Parathyroid adenoma (tissue), 2 donors: ENCODE data around the gene SERPINA3.

Experiments
- H2AFZ ChIP-seq: fragments of 300-600 bp; sonication (generic); one replicate; pipeline ENCODE4 v1.7.0; 2017; ENCODE audit warnings: antibody characterized with exemption, mild to moderate bottlenecking
- H3K27ac ChIP-seq: fragments of 300-600 bp; sonication (generic); one replicate; pipeline ENCODE4 v1.7.0; 2017
- H3K27me3 ChIP-seq: fragments of 300-600 bp; sonication (generic); one replicate; pipeline ENCODE4 v1.7.0; 2017; ENCODE audit warnings: low read length; ENCODE audit not compliant: control insufficient read depth, insufficient read depth
- H3K36me3 ChIP-seq: fragments of 300-600 bp; sonication (generic); one replicate; pipeline ENCODE4 v1.7.0; 2017; ENCODE audit warnings: low read length; ENCODE audit not compliant: control insufficient read depth, insufficient read depth
- H3K4me1 ChIP-seq: fragments of 300-600 bp; sonication (generic); one replicate; pipeline ENCODE4 v1.7.0; 2017; ENCODE audit warnings: control low read depth
- H3K4me2 ChIP-seq: fragments of 300-600 bp; sonication (generic); one replicate; pipeline ENCODE4 v1.7.0; 2017; ENCODE audit warnings: low read length
- H3K4me3 ChIP-seq: fragments of 300-600 bp; sonication (generic); one replicate; pipeline ENCODE4 v1.7.0; 2017; ENCODE audit warnings: low read depth, low read length
- H3K79me2 ChIP-seq: fragments of 300-600 bp; sonication (generic); one replicate; pipeline ENCODE4 v1.7.0; 2017; ENCODE audit warnings: control low read depth
- H3K9ac ChIP-seq: fragments of 300-600 bp; sonication (generic); one replicate; pipeline ENCODE4 v1.7.0; 2017; ENCODE audit warnings: mild to moderate bottlenecking
- H3K9me3 ChIP-seq: fragments of 300-600 bp; sonication (generic); one replicate; pipeline ENCODE4 v1.7.0; 2017; ENCODE audit warnings: low read length; ENCODE audit not compliant: control insufficient read depth
- CTCF ChIP-seq: fragments of 300-600 bp; sonication (generic); IDR thresholded peaks from one replicate; pipeline ENCODE4 v1.7.0; 2017; ENCODE audit warnings: antibody characterized with exemption, mild to moderate bottlenecking
- donor health status: primary hyperparathyroidism.

SERPINA3 gene

GRCh38 chr14:94625353-94625635, 13.1 kb downstream of the SERPINA3 start:
- H3K4me2 ChIP-seq = no peak overlapping the region
- no peaks in the 10 kb centered on the region for H3K36me3 ChIP-seq
- H3K27ac ChIP-seq = no peak overlapping the region
- no peaks in the 10 kb centered on the region for H3K27me3 ChIP-seq
- H2AFZ ChIP-seq = no peak overlapping the region
- no peaks in the 10 kb centered on the region for H3K79me2 ChIP-seq
- no peaks in the 10 kb centered on the region for H3K4me1 ChIP-seq
- no peaks in the 10 kb centered on the region for H3K9me3 ChIP-seq
- H3K9ac ChIP-seq = no peak overlapping the region
- no peak for TF ChIP-seq CTCF
- no peak overlapping the region for H3K4me3 ChIP-seq

- H3K27me3 ChIP-seq = no peaks in the 10 kb centered on the region
Observed at GRCh38 chr14:94628578-94628977, 16.4 kb downstream of the SERPINA3 start.

GRCh38 chr14:94630396-94630795, 18.2 kb downstream of the SERPINA3 start:
- peaks cover 5% of the 10 kb centered on the region for H3K4me1 ChIP-seq
- no peaks in the 10 kb centered on the region for H3K79me2 ChIP-seq
- H3K4me3 ChIP-seq = no peak overlapping the region
- no peak overlapping the region for H3K27ac ChIP-seq
- no peak for TF ChIP-seq CTCF
- H3K9ac ChIP-seq = no peak overlapping the region
- no peaks in the 10 kb centered on the region for H3K9me3 ChIP-seq
- no peaks in the 10 kb centered on the region for H3K36me3 ChIP-seq
- H3K4me2 ChIP-seq = no peak overlapping the region
- H3K27me3 ChIP-seq = no peaks in the 10 kb centered on the region
- no peak overlapping the region for H2AFZ ChIP-seq

More at GRCh38 chr14:94628578-94628977, 16.4 kb downstream of the SERPINA3 start:
- no peak for TF ChIP-seq CTCF
- Histone ChIP-seq H3K9me3 (no peaks in the 10 kb centered on the region), H3K36me3 (no peaks in the 10 kb centered on the region), H3K27ac (no peak overlapping the region), H3K4me1 (no peaks in the 10 kb centered on the region), H3K4me3 (no peak overlapping the region), H3K4me2 (no peak overlapping the region), H2AFZ (no peak overlapping the region), H3K9ac (no peak overlapping the region), H3K79me2 (no peaks in the 10 kb centered on the region)

- no peaks in the 10 kb centered on the region for H3K79me2 ChIP-seq
Observed at GRCh38 chr14:94631050-94631449, 18.9 kb downstream of the SERPINA3 start.

More at GRCh38 chr14:94631050-94631449, 18.9 kb downstream of the SERPINA3 start:
- Histone ChIP-seq H3K4me3 (no peak overlapping the region), H3K4me2 (no peak overlapping the region), H3K9me3 (no peaks in the 10 kb centered on the region), H3K9ac (no peak overlapping the region), H3K27ac (no peak overlapping the region), H2AFZ (no peak overlapping the region), H3K27me3 (no peaks in the 10 kb centered on the region), H3K4me1 (peaks cover 11% of the 10 kb centered on the region), H3K36me3 (no peaks in the 10 kb centered on the region)
- no peak for TF ChIP-seq CTCF
